Activated gamma-delta T cell treated with anti-CD3 and anti-CD28 coated beads, Interleukin-2, amount 50 U/mL, for 16 hours (primary cell): ENCODE measurements around the gene BSND.
"Not testable (repeated sequence)": the region's sequence is repeated elsewhere in the genome, so short reads cannot be mapped to it uniquely, and the experiment has no call there.

Source experiments
- DNase-seq: peaks from one replicate; pipeline ENCODE4 v3.0.0-alpha.2; 2020; ENCODE audit warnings: low read depth

Gene BSND

DNA sequence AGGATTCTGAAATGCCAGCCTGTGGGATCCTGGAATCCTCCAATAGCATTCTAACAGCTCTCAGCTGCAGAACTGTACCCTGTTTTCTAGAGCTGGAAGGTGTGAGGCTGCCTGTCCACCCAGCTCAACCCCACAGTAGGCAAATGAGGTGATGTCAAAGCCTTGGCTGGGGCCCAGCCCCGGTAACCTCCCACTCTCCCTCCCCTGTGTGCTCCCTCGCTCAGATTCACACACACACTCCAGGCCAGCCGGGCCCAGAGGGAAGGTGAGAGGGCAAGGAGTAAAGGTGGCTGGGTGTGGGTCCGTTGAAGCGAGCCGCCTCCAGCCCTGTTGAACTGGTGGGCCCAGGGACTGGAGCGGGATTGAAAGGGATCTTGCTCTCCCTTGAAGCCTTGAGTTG lies at the start of gene BSND:
Gene BSND, plus strand, starts transcription at position 257 of the 400 bp plus-strand sequence. CDS start 254 bp downstream, outside the sequence.
- no peak for DNase-seq

DNA sequence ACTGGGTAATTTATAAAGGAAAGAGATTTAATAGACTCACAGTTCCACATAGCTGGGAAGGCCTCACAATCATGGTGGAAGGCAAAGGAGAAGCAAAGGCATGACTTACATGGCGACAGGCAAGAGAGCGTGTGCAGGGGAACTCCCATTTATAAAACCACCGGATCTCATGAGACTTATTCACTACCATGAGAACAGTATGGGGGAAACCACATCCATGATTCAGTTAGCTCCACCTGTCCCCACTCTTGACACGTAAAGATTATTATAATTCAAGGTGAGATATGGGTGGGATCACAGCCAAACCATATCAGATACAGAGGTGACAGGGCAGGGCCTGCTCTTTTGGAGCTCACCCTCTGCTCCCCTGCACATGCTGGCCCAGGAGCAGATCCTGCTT lies 49.7 kb upstream of the BSND start:
- DNase-seq, result no peak

DNA sequence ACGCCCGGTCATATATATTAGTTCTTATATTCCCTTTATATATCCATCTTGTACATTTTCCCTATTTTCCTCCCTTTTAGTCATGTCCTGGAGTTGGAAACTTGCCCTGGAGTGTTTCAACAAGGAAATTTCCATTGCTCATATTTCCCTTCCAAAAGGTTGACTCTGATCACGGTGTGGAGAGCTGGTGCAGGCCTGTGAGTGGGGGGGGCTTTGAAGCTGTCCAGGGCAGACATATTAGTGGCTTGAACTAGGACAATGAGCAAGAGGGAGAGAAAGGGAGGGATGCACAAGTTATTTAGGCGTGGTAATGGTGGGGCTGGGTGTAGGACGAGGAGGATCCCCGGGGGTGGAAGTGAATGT lies 48.7 kb upstream of the BSND start:
- DNase-seq, result no peak

DNA sequence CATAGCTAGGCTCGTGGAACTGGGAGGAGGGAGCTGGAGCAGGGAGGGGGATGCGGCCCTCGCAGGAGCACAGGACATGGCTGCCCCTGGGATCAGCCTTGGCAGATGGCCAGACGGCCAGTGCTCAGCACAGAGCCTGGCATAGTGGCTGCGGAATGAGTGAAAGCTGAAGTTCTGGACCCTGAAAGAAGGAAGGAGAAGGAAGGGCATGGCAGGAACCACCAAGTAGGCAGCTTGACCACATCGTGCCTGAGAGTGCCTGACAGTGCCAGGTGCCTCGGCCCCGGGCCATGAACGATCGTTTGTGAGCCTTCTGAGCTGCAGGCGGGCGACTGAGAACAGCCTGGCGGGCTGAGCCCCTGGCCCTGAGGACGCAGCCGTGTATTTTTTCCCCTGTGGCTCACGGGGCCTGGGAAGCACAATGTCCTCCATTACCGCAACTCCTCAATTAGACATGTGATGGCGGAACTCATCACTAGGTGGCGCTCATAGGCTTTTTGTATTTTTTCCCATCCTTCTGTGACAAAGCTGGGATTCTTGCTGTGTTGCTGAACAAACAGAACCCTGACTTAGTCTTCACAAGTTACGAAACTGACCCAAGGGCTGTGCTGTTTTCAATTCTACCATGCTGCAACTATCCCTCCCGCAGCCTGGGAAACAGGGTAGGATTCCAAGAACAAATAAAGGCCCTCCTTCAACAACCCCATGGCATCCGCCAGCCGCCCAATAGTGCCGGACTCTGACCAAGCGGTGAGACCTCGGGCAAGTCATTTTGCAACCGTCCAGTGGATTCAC lies 48.2 kb upstream of the BSND start:
- DNase-seq, result no peak

DNA sequence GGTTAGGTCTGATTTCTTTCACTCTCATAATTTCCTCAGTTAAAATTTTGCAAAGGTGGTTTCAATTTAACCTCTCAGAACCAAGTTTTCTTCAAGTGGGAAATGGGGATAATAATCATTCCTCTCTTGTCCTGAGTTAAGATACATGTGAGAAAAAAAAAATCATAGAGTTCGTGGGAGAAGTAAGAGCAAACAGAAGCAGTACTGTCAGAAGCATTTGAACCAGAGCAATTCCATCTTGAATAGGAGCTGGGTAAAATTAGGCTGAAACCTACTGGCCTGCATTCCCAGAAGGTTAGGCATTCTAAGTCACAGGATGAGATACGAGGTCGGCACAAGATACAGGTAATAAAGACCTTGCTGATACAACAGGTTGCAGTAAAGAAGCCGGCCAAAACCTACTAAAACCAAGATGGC lies 46.9 kb upstream of the BSND start:
- no peak for DNase-seq

DNA sequence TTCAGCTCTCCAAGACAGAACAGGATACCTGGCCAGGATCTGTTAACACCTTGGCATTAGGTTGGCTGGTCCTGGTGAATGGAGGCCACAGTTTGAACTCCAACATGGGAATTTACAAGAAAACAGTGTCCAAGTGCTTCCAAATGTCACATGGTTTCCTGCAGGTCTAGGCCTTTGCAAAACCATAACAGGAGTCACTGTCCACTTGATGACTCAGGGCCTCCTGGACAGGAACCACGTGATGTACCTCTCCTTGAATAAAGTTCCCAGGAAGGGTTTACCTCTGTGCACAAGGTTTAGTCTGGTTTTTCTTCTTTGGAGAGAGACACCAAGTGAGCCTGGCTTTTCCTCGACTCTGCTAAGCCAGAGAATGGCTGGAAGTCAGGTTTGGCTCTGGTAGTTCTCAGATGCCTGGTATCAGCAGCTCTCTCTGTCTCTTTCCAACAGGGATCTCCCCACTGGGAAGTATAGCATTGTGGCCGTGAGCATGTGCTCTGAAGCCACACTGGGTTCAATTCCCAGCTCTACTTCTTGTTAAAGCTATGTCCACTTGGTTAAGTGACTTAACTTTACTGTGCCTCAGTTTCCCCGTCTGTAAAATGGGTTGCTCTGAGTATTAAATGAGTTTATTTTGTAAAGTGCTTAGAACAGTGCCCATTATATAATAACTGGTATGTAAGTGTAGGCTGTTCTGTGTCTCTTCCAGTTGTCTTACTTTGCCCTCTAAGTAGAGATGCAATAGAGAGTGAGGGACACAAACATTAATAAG lies 45.6 kb upstream of the BSND start:
- no peak for DNase-seq

DNA sequence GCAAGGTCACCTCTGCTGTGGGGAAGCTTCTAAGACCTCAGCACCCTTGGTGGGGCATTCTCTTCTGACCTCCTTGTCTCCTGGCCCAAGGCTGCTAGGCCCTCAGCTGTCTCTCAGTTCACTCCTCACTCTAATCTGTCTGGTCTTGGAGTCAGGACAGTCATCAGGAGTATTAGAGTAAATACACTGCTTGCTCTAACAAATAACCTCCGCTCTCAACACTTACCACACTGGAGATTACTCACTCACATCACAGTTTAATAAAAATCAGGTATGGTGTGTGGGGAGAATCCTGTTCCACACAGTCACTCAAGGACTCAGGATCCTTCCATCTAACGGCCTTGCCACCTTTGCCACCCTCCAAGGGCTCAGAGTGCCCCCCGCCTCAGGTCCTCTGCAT lies 44.9 kb upstream of the BSND start:
- no peak for DNase-seq

DNA sequence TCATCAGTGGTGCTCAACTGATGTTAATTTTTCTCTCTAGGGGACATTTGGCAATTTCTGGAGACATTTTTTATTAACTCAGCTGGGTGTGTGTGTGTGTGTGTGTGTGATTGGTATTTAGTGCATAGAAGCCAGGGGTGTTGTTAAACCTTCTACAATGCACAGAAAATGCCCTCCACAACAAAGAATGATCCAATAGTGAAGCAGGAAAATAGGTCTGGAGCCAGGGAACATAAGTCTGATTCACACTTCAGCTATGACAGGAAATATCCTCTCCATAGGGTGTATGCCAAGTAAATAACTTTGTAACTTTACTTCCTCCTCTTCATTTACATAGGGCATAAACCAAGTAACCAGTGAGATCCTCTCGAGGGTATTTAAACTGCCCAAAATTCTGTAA lies 43.4 kb upstream of the BSND start:
- DNase-seq, result no peak

DNA sequence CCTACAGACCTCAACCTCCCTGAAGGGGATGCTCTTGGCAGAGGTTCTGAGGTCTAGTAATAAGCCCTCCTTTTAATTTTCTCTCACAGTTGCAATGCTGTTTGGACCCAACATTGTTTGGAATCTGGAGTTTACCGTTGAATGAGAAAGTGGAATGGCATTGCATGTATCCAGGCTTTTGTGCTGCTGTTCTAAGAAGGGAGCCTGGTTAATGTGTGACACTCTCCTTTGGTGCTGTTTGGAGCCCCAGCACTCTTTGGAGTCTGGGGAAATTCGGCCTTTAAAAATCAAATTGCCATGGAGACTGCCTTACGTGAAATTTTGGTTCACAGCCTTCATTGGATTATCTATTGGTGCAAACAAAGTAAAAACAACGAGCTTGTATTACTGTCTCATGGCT lies 42.0 kb upstream of the BSND start:
- DNase-seq, result no peak

DNA sequence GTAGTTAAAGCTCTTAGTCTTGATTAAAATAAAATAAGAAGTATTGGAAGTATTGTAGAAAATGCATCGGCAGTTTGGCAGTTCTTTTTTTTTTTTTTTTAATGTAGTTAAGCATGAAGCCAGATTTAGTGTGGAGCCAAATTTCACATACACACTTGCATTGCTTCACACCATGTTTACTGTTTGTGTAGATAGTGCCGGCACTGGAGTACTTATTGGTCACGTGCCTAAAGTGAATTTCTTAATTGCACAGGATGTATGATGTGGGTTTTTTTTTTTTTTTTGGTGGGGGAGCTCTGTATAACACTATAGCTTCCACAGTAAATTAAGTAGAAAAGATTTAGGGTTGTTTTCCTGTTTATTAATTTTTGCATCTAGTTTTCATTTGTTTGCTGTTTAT lies 39.5 kb upstream of the BSND start:
- no peak for DNase-seq

DNA sequence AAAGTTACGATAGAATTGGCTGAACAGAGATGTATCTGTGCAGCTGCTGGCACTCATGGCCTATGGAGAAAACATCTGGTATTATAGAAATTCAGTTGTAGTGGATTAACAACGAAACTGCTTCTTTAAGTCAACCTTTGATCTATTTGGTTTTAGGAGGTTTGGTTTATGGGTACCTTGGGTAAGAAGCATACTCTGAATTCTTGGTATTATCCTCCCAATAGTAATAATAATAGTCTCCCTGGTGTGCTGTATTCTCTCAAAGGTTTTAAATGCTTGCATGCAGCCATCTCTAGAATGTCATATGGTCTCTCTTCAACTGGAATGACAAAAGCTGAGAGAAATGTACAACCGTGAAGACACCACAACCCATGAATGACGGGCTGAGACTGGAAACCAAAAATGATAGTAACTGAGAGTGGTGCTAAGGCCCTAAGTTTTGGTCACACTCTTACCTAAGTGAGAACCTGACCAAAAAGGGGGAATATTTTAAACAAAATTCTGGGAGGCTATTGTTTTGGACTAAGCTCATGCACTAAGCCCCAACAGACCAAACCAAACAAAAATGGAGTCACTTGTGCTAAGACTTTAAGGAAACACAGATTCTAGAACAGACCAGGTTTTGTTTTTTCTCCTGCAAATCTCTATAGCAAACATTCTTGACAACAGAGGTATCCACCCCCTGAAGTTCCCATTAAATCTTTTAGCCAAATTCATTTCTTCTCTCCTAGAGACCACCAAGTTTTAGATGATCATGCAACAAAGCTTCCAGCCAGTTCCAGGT lies 35.9 kb upstream of the BSND start:
- no peak for DNase-seq

DNA sequence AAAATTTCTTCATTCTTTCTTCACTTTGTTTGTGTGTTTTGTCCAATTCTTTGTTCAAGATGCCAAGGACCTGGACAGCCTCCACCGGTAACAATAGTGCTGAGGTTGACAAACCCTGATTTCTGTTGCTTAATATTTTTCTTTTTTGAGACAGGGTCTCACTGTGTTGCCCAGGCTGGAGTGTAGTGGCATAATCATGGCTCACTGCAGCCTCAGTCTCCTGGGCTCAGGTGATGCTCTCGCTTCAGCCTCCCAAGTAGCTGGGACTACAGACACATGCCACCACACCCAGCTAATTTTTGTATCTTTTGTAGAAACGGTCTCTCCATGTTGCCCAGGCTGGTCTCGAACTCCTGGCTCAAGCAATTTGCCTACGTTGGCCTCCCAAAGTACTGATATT lies 34.9 kb upstream of the BSND start:
- DNase-seq, result not testable (repeated sequence)

DNA sequence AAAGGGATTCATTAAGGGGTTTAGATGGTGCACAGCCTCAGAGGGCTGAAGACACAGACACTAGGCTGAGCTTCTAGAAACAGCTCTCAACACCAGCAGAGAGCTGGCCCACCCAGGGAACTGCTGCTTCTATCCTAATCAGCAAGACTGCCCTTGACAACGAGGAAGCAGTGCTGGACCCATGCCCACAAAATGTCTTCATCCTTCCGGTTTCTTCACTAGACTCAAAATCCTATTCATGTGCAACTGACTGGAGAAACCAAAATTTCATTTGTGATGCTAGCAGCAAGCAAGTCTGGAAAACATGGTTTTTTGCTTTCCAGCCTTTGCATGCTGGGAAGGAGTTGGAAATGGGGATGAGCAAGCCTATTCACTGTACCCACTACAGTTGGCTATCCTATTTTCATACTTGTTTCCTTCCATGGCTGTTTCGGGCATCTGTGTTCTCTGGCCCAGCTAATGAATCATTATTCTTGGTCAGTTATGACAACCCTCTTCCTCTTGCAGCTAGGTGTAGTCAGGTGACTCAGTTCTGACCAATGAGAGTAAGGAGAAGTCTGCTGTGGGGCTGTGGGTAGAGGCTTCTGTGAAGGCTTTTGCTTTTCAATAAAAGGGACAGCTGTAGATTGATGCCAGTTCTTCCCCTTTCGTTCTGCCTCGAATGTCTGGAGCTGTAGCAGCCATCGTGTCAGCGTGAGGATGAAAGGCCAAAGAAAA lies 33.0 kb upstream of the BSND start:
- DNase-seq, result no peak

DNA sequence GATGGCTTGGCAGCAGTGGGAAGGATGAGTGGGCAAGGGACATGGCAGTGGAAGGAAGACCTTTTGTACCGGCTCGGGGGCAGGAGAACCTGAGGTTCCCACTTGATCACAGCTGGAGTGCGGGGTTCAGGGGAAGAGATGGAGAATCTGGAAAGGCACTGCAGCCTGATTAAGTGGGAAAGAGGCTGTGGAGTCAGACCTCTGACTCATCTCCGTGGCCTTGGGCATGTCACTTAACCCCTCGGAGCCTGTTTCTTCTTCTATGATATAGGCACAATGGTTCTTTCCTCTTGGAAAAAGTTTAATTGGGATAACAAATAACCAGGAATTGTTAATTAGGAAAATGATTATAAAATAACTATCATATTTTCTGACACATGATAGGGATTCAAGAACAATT lies 31.4 kb upstream of the BSND start:
- DNase-seq, result no peak

DNA sequence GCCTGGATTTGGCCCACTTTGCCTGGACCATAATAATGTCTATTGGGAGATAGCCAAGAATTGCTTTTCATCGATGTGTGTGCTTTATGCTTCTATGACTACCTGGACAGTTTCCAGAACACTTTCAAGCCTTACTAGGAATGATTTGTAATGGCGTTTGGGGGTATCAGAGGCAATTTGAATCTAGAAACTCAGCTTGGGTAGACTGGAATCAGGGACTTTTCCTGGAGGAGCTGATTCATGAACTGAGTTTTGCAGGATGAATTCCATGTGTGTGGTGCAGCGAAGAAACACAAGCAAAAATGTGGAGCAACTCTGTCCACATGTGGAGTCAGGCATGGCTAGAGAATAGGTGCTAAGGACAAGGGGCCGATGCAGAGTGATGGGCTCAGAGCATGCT lies 30.2 kb upstream of the BSND start:
- no peak for DNase-seq

DNA sequence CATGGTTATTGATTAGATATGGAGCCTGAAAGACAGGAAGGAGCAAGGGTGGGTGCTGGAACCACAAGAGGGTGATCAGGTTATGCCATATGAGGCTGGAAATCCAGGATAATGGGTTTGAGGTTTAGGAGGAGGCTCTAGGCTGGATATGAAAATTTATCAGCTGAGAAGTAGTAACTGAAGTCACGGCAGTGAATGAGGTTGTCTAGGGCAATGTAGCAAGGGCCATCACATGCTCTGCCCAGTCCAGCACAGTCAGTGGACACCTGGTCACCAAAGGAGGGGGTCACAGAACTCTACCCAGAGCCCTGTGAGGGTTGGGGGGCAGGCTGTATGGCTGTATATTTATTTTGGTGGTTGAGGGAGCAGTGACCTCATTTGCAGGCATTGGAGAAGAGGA lies 28.9 kb upstream of the BSND start:
- DNase-seq, result no peak

DNA sequence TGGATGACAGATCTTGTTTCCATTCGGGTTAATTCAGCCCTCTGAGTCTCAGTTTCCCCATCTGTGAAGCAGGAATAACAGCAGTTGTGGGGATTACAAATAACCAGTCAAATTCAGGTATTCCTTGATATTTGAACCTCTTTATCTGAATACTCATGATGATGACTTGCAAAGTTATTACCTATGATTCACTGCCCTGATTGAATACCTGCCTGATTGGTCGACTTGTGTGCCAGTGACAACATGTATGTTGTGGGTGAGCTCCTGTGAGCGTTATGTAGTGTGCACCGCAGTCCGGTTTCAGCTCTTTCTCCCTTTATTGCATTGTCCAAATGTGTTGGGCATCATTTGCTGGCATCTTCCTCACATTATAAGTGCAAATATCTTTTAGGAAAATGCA lies 27.8 kb upstream of the BSND start:
- DNase-seq, result no peak

DNA sequence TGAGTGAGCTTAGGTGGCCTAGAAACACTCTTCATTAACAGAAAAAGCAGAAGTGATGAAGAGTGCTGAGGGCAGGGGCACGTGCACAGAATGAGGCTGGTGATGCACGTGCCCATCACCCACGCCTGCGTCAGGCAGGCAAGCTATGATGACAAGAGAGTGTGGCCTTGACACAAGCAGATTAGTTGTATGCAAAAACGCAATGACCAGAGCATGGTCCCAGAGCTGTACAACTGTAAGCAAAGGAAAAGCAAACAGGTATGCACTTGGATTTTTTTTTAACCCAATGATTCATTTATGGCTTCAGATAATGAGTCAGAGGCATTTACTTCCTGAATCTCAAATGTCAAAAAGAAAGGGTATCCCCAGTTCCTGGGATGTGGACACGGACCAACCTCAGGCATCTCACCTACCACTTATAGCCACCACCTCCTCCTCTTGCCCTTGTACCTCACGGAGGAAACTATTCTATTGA lies 27.4 kb upstream of the BSND start:
- DNase-seq, result no peak

DNA sequence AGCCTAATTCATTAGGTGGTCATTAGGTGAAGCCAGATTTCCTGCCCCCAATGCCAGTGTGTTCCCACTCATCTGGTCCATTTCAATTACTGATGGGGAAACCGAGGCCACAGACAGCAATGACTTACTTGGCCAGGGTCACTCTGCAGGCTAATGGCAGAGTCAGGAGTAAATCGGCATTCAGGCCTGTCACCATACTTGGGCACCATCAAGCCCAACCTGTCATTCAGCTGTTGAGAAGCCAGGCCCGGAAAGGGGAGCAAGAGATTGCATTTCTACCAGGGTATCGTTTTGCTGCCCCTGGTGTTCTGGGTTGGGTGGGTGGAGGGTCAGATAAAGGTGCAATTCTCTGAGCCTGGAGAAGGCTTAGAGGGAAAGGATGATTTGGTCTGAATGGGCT lies 26.3 kb upstream of the BSND start:
- no peak for DNase-seq

DNA sequence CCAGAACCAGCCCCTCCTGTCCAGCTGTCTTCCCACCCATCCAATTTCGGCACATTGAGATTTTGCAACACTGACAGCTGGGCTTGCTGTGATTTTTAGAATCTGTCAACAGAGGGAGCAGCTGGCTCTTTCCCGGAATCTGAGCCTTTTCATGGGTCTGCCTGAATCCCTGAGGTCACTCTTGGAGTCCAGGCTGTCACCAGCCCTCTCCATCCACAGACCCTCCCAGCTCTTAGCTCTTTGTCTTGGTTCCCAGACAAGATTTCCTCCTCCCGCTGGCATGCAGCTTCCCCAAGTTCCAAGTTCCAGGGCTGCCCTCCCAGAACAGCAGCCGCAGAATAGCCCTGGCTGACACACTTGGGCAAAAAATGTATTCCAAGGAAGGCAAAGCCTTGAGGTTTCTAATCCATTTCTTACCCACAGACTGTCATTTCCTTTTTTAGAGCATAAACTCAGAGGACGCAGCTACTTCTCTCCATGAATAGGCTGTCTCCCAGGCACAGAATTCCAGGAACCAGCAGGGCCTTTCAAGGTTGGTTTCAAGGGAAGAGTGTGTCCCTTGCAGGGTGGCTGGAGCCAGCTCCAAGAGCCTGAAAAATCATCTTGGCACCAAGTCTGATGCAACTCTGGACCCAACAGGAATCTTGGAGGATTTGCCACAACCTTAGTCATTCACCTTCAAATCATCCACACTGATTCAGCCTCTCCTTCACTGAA lies 25.4 kb upstream of the BSND start:
- no peak for DNase-seq

DNA sequence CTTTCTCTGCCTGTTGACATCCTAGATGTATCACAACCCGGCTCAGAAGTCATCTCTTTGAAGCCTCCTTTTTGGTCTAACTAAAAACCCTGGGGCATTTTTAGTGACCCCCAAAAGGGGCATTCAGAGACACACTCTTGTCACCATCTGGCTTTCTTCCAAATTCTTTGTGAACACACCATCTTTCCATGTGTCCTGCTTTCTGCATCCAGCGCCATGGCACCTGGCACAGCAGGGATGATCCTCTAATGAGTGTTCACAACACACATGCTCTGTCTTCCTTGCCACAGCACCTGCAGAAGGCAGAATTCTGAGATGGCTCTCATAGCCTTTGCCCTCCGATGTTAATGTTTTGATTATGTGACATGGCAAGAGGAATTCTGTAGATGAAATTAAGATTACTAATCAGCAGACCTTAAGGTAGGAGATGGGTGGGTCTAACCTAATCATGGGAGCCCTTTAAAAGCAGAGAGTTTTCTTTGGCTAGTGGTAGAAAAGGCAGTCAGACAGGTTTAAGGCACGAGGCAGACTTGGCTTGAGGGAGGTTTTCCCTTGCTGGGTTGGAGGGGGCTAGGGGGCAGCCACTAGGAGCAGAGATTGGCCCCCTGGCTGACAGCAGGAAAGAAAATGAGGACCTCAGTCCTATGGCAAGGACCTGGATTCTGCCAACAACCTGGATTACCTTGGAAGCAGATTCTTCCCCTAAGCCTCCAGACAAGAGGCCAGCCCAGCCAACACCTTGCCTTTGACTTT lies 23.2 kb upstream of the BSND start:
- DNase-seq, result no peak
